Mesenchymal stem cell (in vitro differentiated cells and primary cell): ENCODE measurements around the gene LRRC7.

Experiments
- DNase-seq: peaks from one replicate; pipeline ENCODE4 v3.0.0-alpha.2; 2013
- H2AFZ ChIP-seq: one replicate; pipeline ENCODE4 v1.6.1; 2013; ENCODE audit warnings: low read depth, mild to moderate bottlenecking, control low read depth, inconsistent platforms, low read length, moderate library complexity
- H2AK5ac ChIP-seq: 2 replicates; pipeline ENCODE4 v1.6.1; 2013; ENCODE audit warnings: low read length, moderate library complexity, mild to moderate bottlenecking, inconsistent platforms; ENCODE audit not compliant: severe bottlenecking
- H2BK120ac ChIP-seq: one replicate; pipeline ENCODE4 v1.6.1; 2013; ENCODE audit warnings: low read depth, mild to moderate bottlenecking, inconsistent platforms, low read length, moderate library complexity
- H2BK12ac ChIP-seq, 2 experiments: one replicate each; pipeline ENCODE4 v1.6.1; 2013; ENCODE audit warnings: inconsistent platforms in 2 of 2, low read length in 2 of 2, mild to moderate bottlenecking in 2 of 2, moderate library complexity in 2 of 2, control low read depth in 1 of 2
- H2BK15ac ChIP-seq: one replicate; pipeline ENCODE4 v1.6.1; 2013; ENCODE audit warnings: mild to moderate bottlenecking, low read depth, inconsistent platforms; ENCODE audit not compliant: poor library complexity, severe bottlenecking
- H2BK5ac ChIP-seq: 2 replicates; pipeline ENCODE4 v1.6.1; 2013; ENCODE audit warnings: low read depth, mild to moderate bottlenecking, low read length, control low read depth, inconsistent platforms; ENCODE audit not compliant: poor library complexity, severe bottlenecking
- H3K14ac ChIP-seq, 2 experiments: one replicate each; pipeline ENCODE4 v1.6.1; 2013; ENCODE audit warnings: inconsistent platforms in 2 of 2, low read length in 2 of 2, control low read depth in 1 of 2, mild to moderate bottlenecking in 1 of 2, moderate library complexity in 1 of 2
- H3K18ac ChIP-seq, 2 experiments: one replicate each; pipeline ENCODE4 v1.6.1; 2013; ENCODE audit warnings: inconsistent platforms in 2 of 2, low read length in 2 of 2, control low read depth in 1 of 2, low read depth in 1 of 2, mild to moderate bottlenecking in 1 of 2
- H3K23ac ChIP-seq, 2 experiments: one replicate each; pipeline ENCODE4 v1.6.1; 2013; ENCODE audit warnings: inconsistent platforms in 2 of 2, low read length in 2 of 2, mild to moderate bottlenecking in 2 of 2, moderate library complexity in 2 of 2, control low read depth in 1 of 2
- H3K27ac ChIP-seq: 2 replicates; pipeline ENCODE4 v1.5.1; 2013; ENCODE audit warnings: mild to moderate bottlenecking, moderate library complexity, low read length, control low read depth, inconsistent platforms; ENCODE audit not compliant: poor library complexity, severe bottlenecking
- H3K27me3 ChIP-seq, 2 experiments: 2 replicates each; pipeline versions ENCODE4 v1.6.1 to v1.7.0; 2013; ENCODE audit warnings: low read length in 2 of 2, mild to moderate bottlenecking in 2 of 2, moderate library complexity in 2 of 2, control low read depth in 1 of 2, inconsistent platforms in 1 of 2; ENCODE audit not compliant: control insufficient read depth in 1 of 2, insufficient read depth in 1 of 2
- H3K36me3 ChIP-seq, 2 experiments: 2 replicates each; pipeline versions ENCODE4 v1.6.1 to v1.7.0; 2013; ENCODE audit warnings: low read length in 2 of 2, control low read depth in 1 of 2, inconsistent platforms in 1 of 2, low read depth in 1 of 2, mild to moderate bottlenecking in 1 of 2; ENCODE audit not compliant: insufficient read depth in 2 of 2, control insufficient read depth in 1 of 2
- H3K4ac ChIP-seq, 2 experiments: one replicate each; pipeline ENCODE4 v1.6.1; 2013; ENCODE audit warnings: inconsistent platforms in 2 of 2, low read length in 2 of 2, mild to moderate bottlenecking in 2 of 2, moderate library complexity in 2 of 2, control low read depth in 1 of 2, low read depth in 1 of 2
- H3K4me1 ChIP-seq: 2 replicates; pipeline ENCODE4 v1.6.1; 2013; ENCODE audit warnings: low read depth, low read length, control low read depth; ENCODE audit not compliant: control insufficient read depth, insufficient read depth
- H3K4me2 ChIP-seq: 2 replicates; pipeline ENCODE4 v1.6.1; 2013; ENCODE audit warnings: low read length, mild to moderate bottlenecking, inconsistent platforms; ENCODE audit not compliant: poor library complexity, severe bottlenecking
- H3K4me3 ChIP-seq, 2 experiments: 2 replicates each; pipeline versions ENCODE4 v1.5.1 to v1.7.0; 2013; ENCODE audit warnings: low read length in 2 of 2, mild to moderate bottlenecking in 2 of 2, control low read depth in 1 of 2, low read depth in 1 of 2; ENCODE audit not compliant: insufficient read depth in 1 of 2
- H3K79me1 ChIP-seq: replicated peaks from 2 replicates; pipeline ENCODE4 v1.6.1; 2013; ENCODE audit warnings: mild to moderate bottlenecking, control low read depth, low read length, inconsistent platforms; ENCODE audit not compliant: poor library complexity, severe bottlenecking
- H3K9ac ChIP-seq: 2 replicates; pipeline ENCODE4 v1.7.0; 2013; ENCODE audit warnings: mild to moderate bottlenecking, low read length, moderate library complexity
- H3K9me3 ChIP-seq: 2 replicates; pipeline ENCODE4 v1.7.0; 2013; ENCODE audit warnings: mild to moderate bottlenecking, low read length; ENCODE audit not compliant: control insufficient read depth
- H4K8ac ChIP-seq: one replicate; pipeline ENCODE4 v1.6.1; 2013; ENCODE audit warnings: inconsistent platforms, mild to moderate bottlenecking, low read length, moderate library complexity
- H4K91ac ChIP-seq: one replicate; pipeline ENCODE4 v1.6.1; 2013; ENCODE audit warnings: mild to moderate bottlenecking, low read length, inconsistent platforms
- WGBS: methylation state at CpG from one replicate; pipeline ENCODE4 v1.1.7; 2013; ENCODE audit warnings: mixed read lengths; 5-methylcytosine and 5-hydroxymethylcytosine counted together

Gene LRRC7

DNA sequence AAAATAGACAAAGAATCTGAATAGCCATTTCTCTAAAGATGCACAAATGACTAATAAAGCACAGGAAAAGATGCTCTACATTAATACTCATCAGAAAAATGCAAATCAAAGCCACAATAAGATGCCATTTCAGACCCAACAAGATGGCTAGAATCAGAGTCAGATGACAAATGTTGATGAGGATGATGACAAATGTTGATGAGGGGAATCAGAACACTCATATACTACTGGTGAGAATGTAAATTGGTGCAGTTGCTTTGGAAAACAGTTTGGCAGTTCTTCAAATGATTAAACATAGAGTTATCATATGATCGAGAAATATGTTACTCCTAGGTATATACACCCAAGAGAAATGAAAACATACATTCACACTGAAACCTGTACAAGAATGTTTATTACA, 603.8 kb downstream of the LRRC7 start:
- Histone ChIP-seq H3K79me1 (peaks cover 9% of the 10 kb centered on the region), H3K4me3 (no peak overlapping the region), H3K18ac (no peak overlapping the region), H4K91ac (no peak overlapping the region), H3K9ac (no peak overlapping the region), H3K36me3 (peaks cover 0 to 8% of the 10 kb centered on the region in 2 experiments), H3K4ac (no peak overlapping the region), H3K23ac (no peak overlapping the region), H4K8ac (no peak overlapping the region), H2BK15ac (no peak overlapping the region), H3K14ac (no peak overlapping the region), H2AFZ (no peak overlapping the region), H3K27ac (no peak overlapping the region), H3K9me3 (no peaks in the 10 kb centered on the region), H2BK5ac (no peak overlapping the region), H2BK120ac (no peak overlapping the region), H2AK5ac (no peak overlapping the region), H3K27me3 (no peaks in the 10 kb centered on the region), H3K4me2 (no peak overlapping the region), H2BK12ac (no peak overlapping the region), H3K4me1 (no peaks in the 10 kb centered on the region)
- no peak for DNase-seq
- no CpG with 5 or more reads among the region's 1 CpG for WGBS
